HEK293 (cell line): ENCODE results near the gene CDR2L.
A peak's percentile ranks its signal among the peaks of the same experiment; 100 is the strongest.

Experiments used
- BCL11B ChIP-seq: fragments of 450-650 bp; formaldehyde crosslinking; IDR thresholded peaks from 2 replicates; pipeline ENCODE4 v1.5.1; 2016; ENCODE audit warnings: low read depth, missing biosample characterization, missing genetic modification characterization
- GLI4 ChIP-seq: fragments of 450-650 bp; formaldehyde crosslinking; IDR thresholded peaks from 2 replicates; pipeline ENCODE4 v1.5.1; 2016; ENCODE audit warnings: missing biosample characterization, missing genetic modification characterization
- HOXC10 ChIP-seq: sonication (generic); formaldehyde crosslinking; IDR thresholded peaks from 2 replicates; pipeline ENCODE4 v1.8.1; 2023; ENCODE audit warnings: mild to moderate bottlenecking, missing genetic modification reagents
- KLF10 ChIP-seq: fragments of 450-650 bp; IDR thresholded peaks from 2 replicates; pipeline ENCODE4 v1.5.1; 2018; ENCODE audit warnings: missing biosample characterization, mild to moderate bottlenecking, missing genetic modification characterization
- KLF7 ChIP-seq: fragments of 450-650 bp; formaldehyde crosslinking; IDR thresholded peaks from 2 replicates; pipeline ENCODE4 v1.5.1; 2016; ENCODE audit warnings: missing biosample characterization, missing genetic modification characterization, borderline replicate concordance
- KLF8 ChIP-seq: fragments of 450-650 bp; formaldehyde crosslinking; IDR thresholded peaks from 2 replicates; pipeline ENCODE4 v1.5.1; 2016; ENCODE audit warnings: missing biosample characterization, missing genetic modification characterization
- MZF1 ChIP-seq: fragments of 450-650 bp; formaldehyde crosslinking; IDR thresholded peaks from 2 replicates; pipeline ENCODE4 v1.5.1; 2017; ENCODE audit warnings: missing biosample characterization, missing genetic modification characterization, borderline replicate concordance
- PBX3 ChIP-seq: sonication (generic); formaldehyde crosslinking; IDR thresholded peaks from 2 replicates; pipeline ENCODE4 v1.8.1; 2022; ENCODE audit warnings: mild to moderate bottlenecking, moderate library complexity, missing genetic modification reagents
- RBAK ChIP-seq: fragments of 450-650 bp; formaldehyde crosslinking; IDR thresholded peaks from 2 replicates; pipeline ENCODE4 v1.5.1; 2016; ENCODE audit warnings: missing biosample characterization, missing genetic modification characterization
- SP7 ChIP-seq: fragments of 450-650 bp; formaldehyde crosslinking; IDR thresholded peaks from 2 replicates; pipeline ENCODE4 v1.5.1; 2016; ENCODE audit warnings: missing biosample characterization, missing genetic modification characterization
- TSHZ1 ChIP-seq: fragments of 450-650 bp; formaldehyde crosslinking; IDR thresholded peaks from 2 replicates; pipeline ENCODE4 v1.5.1; 2016; ENCODE audit warnings: missing biosample characterization, missing genetic modification characterization, borderline replicate concordance
- ZBTB1 ChIP-seq: fragments of 450-650 bp; formaldehyde crosslinking; IDR thresholded peaks from 2 replicates; pipeline ENCODE4 v1.5.1; 2016; ENCODE audit warnings: missing biosample characterization, missing genetic modification characterization
- ZEB2 ChIP-seq: fragments of 450-650 bp; formaldehyde crosslinking; IDR thresholded peaks from 2 replicates; pipeline ENCODE4 v1.5.1; 2016; ENCODE audit warnings: missing biosample characterization, missing genetic modification characterization
- ZFP69B ChIP-seq: fragments of 450-650 bp; formaldehyde crosslinking; IDR thresholded peaks from 2 replicates; pipeline ENCODE4 v1.5.1; 2016; ENCODE audit warnings: missing biosample characterization, missing genetic modification characterization
- ZNF324 ChIP-seq: fragments of 450-650 bp; formaldehyde crosslinking; IDR thresholded peaks from 2 replicates; pipeline ENCODE4 v1.5.1; 2016; ENCODE audit warnings: missing biosample characterization, missing genetic modification characterization
- ZNF354C ChIP-seq: fragments of 450-650 bp; formaldehyde crosslinking; IDR thresholded peaks from 2 replicates; pipeline ENCODE4 v1.5.1; 2016; ENCODE audit warnings: missing biosample characterization, missing genetic modification characterization, low read depth, borderline replicate concordance
- ZNF391 ChIP-seq: fragments of 450-650 bp; formaldehyde crosslinking; IDR thresholded peaks from 2 replicates; pipeline ENCODE4 v1.5.1; 2016; ENCODE audit warnings: low read depth, missing biosample characterization, missing genetic modification characterization, borderline replicate concordance
- ZNF394 ChIP-seq: fragments of 450-650 bp; formaldehyde crosslinking; IDR thresholded peaks from 2 replicates; pipeline ENCODE4 v1.5.1; 2016; ENCODE audit warnings: missing biosample characterization, missing genetic modification characterization, mild to moderate bottlenecking, moderate library complexity, borderline replicate concordance
- ZNF473 ChIP-seq: fragments of 450-650 bp; formaldehyde crosslinking; IDR thresholded peaks from 2 replicates; pipeline ENCODE4 v1.5.1; 2017; ENCODE audit warnings: missing biosample characterization, missing genetic modification characterization
- ZNF549 ChIP-seq: fragments of 450-650 bp; IDR thresholded peaks from 2 replicates; pipeline ENCODE4 v1.5.1; 2018; ENCODE audit warnings: missing biosample characterization, missing genetic modification characterization, mild to moderate bottlenecking, inconsistent platforms, moderate library complexity
- ZNF560 ChIP-seq: fragments of 450-650 bp; formaldehyde crosslinking; IDR thresholded peaks from 2 replicates; pipeline ENCODE4 v1.5.1; 2017; ENCODE audit warnings: missing biosample characterization, missing genetic modification characterization, borderline replicate concordance
- ZNF571 ChIP-seq: fragments of 450-650 bp; formaldehyde crosslinking; IDR thresholded peaks from 2 replicates; pipeline ENCODE4 v1.5.0; 2017; ENCODE audit warnings: missing biosample characterization, missing genetic modification characterization
- ZNF701 ChIP-seq: fragments of 450-650 bp; formaldehyde crosslinking; IDR thresholded peaks from 2 replicates; pipeline ENCODE4 v1.5.1; 2016; ENCODE audit warnings: missing biosample characterization, missing genetic modification characterization
- ZNF76 ChIP-seq: fragments of 450-650 bp; formaldehyde crosslinking; IDR thresholded peaks from 2 replicates; pipeline ENCODE4; 2016; ENCODE audit warnings: low read depth, missing biosample characterization, missing genetic modification characterization, borderline replicate concordance
- ZSCAN16 ChIP-seq: fragments of 450-650 bp; formaldehyde crosslinking; IDR thresholded peaks from 2 replicates; pipeline ENCODE4 v1.5.1; 2016; ENCODE audit warnings: missing biosample characterization, missing genetic modification characterization
- TF ChIP-seq, protein P1 (sequence below): fragments of 450-650 bp; formaldehyde crosslinking; IDR thresholded peaks from 2 replicates; pipeline ENCODE4 v1.5.1; 2016; ENCODE audit warnings: missing biosample characterization, missing genetic modification characterization
- TF ChIP-seq, protein P2 (sequence below): fragments of 450-650 bp; IDR thresholded peaks from 2 replicates; pipeline ENCODE4 v1.5.1; 2018; ENCODE audit warnings: missing biosample characterization, mild to moderate bottlenecking, missing genetic modification characterization
- TF ChIP-seq, protein P3 (sequence below): fragments of 450-650 bp; formaldehyde crosslinking; IDR thresholded peaks from 2 replicates; pipeline ENCODE4; 2016; ENCODE audit warnings: missing biosample characterization, missing genetic modification characterization

CDR2L gene

DNA sequence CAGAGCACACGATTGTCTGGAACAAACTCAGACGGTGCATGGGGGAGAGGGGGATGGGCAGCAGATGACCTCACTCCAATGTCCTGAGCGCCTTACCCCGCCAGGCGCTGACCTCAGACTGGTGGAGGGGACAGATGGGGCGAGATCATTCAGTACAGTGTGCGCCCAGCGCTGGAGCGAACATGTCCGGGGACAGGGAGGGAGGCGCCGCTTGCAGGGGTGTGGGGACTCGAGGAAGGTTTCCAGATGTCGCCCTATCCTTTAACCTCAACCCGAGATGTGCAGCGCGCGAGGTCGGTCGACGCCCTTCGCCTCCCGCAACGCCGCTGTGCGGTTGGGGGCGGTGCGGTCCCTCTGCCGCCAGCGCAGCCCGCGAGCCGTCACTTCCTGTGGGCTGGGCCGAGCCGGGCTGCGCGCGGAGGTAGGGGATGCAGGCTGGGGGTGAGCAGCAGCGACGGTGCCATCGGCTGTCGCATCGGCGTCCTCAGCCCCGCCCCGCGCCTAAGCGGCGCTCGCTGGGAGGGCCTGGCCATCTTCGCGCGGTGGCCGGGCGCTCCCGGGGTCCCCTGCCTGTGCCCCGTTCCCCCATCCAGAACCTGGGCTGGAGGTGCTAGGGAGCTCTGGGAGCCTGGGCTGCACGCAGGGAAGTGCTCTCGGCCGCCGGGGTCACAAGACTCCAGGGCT, 5.3 kb upstream of the CDR2L start (continued):
- TF ChIP-seq, protein P1, sequence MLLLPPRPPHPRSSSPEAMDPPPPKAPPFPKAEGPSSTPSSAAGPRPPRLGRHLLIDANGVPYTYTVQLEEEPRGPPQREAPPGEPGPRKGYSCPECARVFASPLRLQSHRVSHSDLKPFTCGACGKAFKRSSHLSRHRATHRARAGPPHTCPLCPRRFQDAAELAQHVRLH: peak; percentile 11; the same call in 1 of the 2 replicates
- TF ChIP-seq, protein P2, sequence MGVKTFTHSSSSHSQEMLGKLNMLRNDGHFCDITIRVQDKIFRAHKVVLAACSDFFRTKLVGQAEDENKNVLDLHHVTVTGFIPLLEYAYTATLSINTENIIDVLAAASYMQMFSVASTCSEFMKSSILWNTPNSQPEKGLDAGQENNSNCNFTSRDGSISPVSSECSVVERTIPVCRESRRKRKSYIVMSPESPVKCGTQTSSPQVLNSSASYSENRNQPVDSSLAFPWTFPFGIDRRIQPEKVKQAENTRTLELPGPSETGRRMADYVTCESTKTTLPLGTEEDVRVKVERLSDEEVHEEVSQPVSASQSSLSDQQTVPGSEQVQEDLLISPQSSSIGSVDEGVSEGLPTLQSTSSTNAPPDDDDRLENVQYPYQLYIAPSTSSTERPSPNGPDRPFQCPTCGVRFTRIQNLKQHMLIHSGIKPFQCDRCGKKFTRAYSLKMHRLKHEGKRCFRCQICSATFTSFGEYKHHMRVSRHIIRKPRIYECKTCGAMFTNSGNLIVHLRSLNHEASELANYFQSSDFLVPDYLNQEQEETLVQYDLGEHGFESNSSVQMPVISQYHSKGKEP (tag by site-specific recombination): peak; percentile 57
- no peak for TF ChIP-seq RBAK (tag by site-specific recombination)
- 0 out of 2 replicates have a peak, but pooled peaks have one; percentile 44 for TF ChIP-seq ZNF391 (tag by site-specific recombination)
- peak; percentile 79; the same call in 1 of the 2 replicates for TF ChIP-seq HOXC10 (CRISPR knock-in tag)
- no peak for TF ChIP-seq ZNF571 (tag by site-specific recombination)
- TF ChIP-seq ZNF473 (tag by site-specific recombination): no peak
- no peak for TF ChIP-seq ZNF560 (tag by site-specific recombination)
- peak; percentile 94 for TF ChIP-seq PBX3
- TF ChIP-seq ZBTB1 (tag by site-specific recombination): peak; percentile 99
- TF ChIP-seq, protein P3, sequence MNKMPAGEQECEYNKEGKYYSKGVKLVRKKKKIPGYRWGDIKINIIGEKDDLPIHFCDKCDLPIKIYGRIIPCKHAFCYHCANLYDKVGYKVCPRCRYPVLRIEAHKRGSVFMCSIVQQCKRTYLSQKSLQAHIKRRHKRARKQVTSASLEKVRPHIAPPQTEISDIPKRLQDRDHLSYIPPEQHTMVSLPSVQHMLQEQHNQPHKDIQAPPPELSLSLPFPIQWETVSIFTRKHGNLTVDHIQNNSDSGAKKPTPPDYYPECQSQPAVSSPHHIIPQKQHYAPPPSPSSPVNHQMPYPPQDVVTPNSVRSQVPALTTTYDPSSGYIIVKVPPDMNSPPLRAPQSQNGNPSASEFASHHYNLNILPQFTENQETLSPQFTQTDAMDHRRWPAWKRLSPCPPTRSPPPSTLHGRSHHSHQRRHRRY (tag by site-specific recombination): no peak
- TF ChIP-seq MZF1 (tag by site-specific recombination): 0 out of 2 replicates have a peak, but pooled peaks have one; percentile 19
- TF ChIP-seq ZNF701: no peak
- TF ChIP-seq KLF10 (tag by site-specific recombination): peak; percentile 63; the same call in 1 of the 2 replicates
- peak; percentile 80; the same call in 1 of the 2 replicates for TF ChIP-seq ZFP69B (tag by site-specific recombination)
- TF ChIP-seq TSHZ1 (tag by site-specific recombination): peak; percentile 56; the same call in 1 of the 2 replicates
- peak; percentile 88 for TF ChIP-seq KLF8 (tag by site-specific recombination)
- TF ChIP-seq ZNF354C (tag by site-specific recombination): no peak
- TF ChIP-seq ZNF549: no peak
- peak; percentile 69; the same call in 1 of the 2 replicates for TF ChIP-seq ZNF76
- 0 out of 2 replicates have a peak, but pooled peaks have one; percentile 24 for TF ChIP-seq ZSCAN16 (tag by site-specific recombination)
- TF ChIP-seq ZNF394: peak; percentile 54; the same call in 1 of the 2 replicates
- peak; percentile 86 for TF ChIP-seq ZNF324
- peak; percentile 95 for TF ChIP-seq ZEB2
- peak; percentile 90 for TF ChIP-seq SP7 (tag by site-specific recombination)
- peak; percentile 84 for TF ChIP-seq BCL11B (tag by site-specific recombination)
- 0 out of 2 replicates have a peak, but pooled peaks have one; percentile 86 for TF ChIP-seq GLI4 (tag by site-specific recombination)
- TF ChIP-seq KLF7 (tag by site-specific recombination): peak; percentile 86
- TF ChIP-seq, all 188 proteins: peak for 78
